PFSK-1 (cell line): Measurements from ENCODE around the gene SLC22A13.

Experiments
- FOXP2 ChIP-seq: optimal IDR thresholded peaks from 2 replicates; pipeline ENCODE3; 2011; ENCODE audit warnings: borderline replicate concordance, control low read depth, inconsistent platforms; ENCODE audit not compliant: insufficient read depth; ENCODE audit errors: extremely low read length, extremely low read depth
- POLR2AphosphoS5 ChIP-seq: IDR thresholded peaks from 2 replicates; pipeline ENCODE4 v1.6.1; 2012; ENCODE audit warnings: low read depth, mild to moderate bottlenecking, control low read depth, low read length, moderate library complexity
- SIN3A ChIP-seq: IDR thresholded peaks from 2 replicates; pipeline ENCODE4 v1.6.1; 2012; ENCODE audit warnings: mild to moderate bottlenecking, low read length, moderate library complexity, borderline replicate concordance; ENCODE audit not compliant: insufficient read depth
- TAF1 ChIP-seq: IDR thresholded peaks from 2 replicates; pipeline ENCODE4 v1.6.1; 2012; ENCODE audit warnings: low read length, control low read depth, borderline replicate concordance; ENCODE audit not compliant: insufficient read depth
- TF ChIP-seq, protein P1 (sequence below), 2 experiments: IDR thresholded peaks; 2 replicates each; pipeline versions ENCODE4 v1.6.1 to v1.8.0; 2011 to 2012; ENCODE audit warnings: low read depth in 2 of 2, low read length in 2 of 2, control low read depth in 1 of 2, inconsistent platforms in 1 of 2, mild to moderate bottlenecking in 1 of 2, moderate library complexity in 1 of 2; ENCODE audit not compliant: insufficient read depth in 1 of 2

Gene SLC22A13

DNA sequence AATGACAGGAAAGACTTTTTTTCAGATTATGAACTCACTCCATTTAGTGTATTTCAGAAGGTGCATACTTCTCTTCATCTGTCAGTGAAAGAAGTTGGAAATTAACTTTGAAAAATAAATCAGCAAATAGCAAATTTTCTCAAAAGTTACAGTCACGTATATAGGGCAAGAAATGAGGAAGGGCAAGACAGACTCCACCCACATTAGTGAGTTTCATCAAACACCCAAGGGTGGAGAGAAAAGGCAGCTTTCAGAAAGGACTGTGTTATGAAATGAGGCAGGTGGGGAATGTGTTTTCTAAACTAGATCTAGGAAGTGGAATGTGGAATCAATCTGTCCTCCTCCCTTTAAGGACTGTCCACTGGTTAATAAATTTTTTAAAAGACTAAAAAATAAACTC is 2.9 kb downstream of the SLC22A13 start:
- no peak for TF ChIP-seq POLR2AphosphoS5
- TF ChIP-seq, protein P1, sequence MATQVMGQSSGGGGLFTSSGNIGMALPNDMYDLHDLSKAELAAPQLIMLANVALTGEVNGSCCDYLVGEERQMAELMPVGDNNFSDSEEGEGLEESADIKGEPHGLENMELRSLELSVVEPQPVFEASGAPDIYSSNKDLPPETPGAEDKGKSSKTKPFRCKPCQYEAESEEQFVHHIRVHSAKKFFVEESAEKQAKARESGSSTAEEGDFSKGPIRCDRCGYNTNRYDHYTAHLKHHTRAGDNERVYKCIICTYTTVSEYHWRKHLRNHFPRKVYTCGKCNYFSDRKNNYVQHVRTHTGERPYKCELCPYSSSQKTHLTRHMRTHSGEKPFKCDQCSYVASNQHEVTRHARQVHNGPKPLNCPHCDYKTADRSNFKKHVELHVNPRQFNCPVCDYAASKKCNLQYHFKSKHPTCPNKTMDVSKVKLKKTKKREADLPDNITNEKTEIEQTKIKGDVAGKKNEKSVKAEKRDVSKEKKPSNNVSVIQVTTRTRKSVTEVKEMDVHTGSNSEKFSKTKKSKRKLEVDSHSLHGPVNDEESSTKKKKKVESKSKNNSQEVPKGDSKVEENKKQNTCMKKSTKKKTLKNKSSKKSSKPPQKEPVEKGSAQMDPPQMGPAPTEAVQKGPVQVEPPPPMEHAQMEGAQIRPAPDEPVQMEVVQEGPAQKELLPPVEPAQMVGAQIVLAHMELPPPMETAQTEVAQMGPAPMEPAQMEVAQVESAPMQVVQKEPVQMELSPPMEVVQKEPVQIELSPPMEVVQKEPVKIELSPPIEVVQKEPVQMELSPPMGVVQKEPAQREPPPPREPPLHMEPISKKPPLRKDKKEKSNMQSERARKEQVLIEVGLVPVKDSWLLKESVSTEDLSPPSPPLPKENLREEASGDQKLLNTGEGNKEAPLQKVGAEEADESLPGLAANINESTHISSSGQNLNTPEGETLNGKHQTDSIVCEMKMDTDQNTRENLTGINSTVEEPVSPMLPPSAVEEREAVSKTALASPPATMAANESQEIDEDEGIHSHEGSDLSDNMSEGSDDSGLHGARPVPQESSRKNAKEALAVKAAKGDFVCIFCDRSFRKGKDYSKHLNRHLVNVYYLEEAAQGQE (IDR thresholded peaks at IDR 0.05; ENCODE audit: insufficient read depth in 1 of 2, low read depth in 2 of 2, low read length in 2 of 2) = no peak
- TF ChIP-seq TAF1 = no peak
- no peak for TF ChIP-seq FOXP2
- no peak for TF ChIP-seq SIN3A

DNA sequence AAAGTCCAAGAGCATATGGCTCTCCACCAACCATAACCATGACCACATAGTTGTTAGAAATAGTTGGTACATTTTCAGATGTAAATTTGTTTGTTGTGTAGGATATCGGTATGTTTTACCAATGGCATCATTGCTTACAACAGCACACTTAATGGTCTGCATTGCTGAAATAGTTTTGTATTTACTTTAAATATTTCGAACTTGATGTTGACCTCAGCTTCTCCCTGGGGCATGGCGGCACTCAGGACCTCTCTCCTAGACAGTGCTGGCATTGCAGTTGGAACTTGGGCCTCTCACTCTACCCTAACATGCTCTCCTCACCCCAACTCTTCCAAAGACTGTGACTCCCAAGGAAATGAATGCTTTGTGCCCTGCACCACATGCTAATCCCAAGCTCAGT is 5.0 kb downstream of the SLC22A13 start:
- TF ChIP-seq TAF1 (no peak), SIN3A (no peak), FOXP2 (no peak), POLR2AphosphoS5 (no peak)

DNA sequence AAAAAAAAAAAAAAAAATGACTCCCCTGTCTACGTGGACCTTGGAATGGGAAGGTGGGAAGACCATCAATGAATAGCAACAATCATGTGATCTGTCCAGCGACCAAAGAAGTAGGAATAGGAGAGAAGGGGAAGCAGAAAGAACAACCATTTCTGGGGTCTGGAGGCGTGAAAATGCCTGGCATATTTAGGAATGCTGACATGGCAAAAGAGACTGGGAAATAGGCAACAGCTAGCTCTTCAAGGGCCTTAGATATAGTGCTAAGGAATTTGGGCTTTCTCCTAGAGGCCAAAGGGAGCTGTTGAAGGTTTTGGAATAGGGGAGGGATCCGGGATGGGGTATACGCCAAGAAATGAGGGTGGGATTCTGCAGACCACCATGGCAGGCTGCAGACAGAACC is 5.9 kb downstream of the SLC22A13 start:
- TF ChIP-seq POLR2AphosphoS5 (no peak), FOXP2 (no peak), TAF1 (no peak), SIN3A (no peak)
- TF ChIP-seq, protein P1 (IDR thresholded peaks at IDR 0.05; ENCODE audit: insufficient read depth in 1 of 2, low read depth in 2 of 2, low read length in 2 of 2) = no peak

DNA sequence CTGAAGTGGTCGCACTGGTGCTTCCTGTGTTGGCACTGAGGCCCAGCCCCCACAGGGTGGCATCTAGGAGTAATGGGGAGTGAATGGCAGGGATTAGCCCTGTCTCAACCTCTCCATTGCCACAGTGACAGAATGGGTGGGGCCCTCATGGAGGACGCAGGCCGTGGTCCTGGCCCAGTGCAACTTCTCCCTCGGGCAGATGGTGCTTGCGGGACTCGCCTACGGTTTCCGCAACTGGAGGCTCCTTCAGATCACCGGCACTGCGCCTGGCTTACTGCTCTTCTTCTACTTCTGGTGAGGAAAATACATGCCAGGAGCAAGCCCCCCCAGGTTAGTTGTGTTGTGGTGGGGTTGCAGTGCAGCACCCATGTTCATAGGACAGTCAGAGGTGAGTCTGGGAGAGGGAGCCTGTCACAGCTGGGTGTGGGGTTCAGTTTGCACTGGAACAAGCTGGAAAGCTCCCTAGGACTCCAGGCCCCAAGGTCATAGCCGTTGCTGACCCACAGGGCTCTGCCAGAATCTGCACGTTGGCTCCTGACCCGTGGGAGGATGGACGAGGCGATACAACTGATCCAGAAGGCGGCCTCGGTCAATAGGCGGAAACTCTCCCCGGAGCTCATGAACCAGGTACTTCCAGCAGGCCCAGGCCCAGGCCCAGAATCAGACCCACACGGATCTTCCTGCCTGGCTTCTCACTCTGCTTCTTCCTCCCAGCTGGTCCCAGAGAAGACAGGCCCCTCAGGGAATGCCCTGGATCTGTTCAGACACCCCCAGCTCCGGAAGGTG is 9.4 kb downstream of the SLC22A13 start:
- TF ChIP-seq, protein P1 (IDR thresholded peaks at IDR 0.05; ENCODE audit: insufficient read depth in 1 of 2, low read depth in 2 of 2, low read length in 2 of 2) = no peak
- TF ChIP-seq TAF1 (no peak), FOXP2 (no peak), SIN3A (no peak), POLR2AphosphoS5 (no peak)

DNA sequence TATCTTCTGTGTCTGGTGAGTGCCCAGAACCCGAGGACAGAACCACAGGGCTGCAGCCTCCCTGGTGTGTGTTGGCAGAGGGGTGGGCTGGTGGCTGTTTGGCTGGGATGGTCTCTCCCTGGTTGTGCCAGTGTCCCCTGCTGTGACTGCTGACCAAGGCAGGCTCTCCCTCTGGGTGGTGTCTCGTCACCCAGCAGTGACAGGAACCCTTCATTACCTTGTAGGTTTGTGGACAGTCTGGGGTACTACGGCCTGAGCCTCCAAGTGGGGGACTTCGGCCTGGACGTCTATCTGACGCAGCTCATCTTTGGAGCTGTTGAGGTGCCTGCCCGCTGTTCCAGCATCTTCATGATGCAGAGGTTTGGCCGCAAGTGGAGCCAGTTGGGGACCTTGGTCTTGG is 10.0 kb downstream of the SLC22A13 start:
- no peak for TF ChIP-seq POLR2AphosphoS5
- TF ChIP-seq FOXP2 = no peak
- no peak for TF ChIP-seq SIN3A
- TF ChIP-seq, protein P1 (IDR thresholded peaks at IDR 0.05; ENCODE audit: insufficient read depth in 1 of 2, low read depth in 2 of 2, low read length in 2 of 2) = no peak
- TF ChIP-seq TAF1 = no peak
